SK-N-MC (cell line): ENCODE data around the gene IRF3.

Experiments used
- DNase-seq: peaks from one replicate; pipeline ENCODE4 v3.0.0-alpha.2; 2011; ENCODE audit warnings: low read depth, low spot score
- H3K27ac ChIP-seq: fragments of 200-600 bp; sonication (generic); 2 replicates; pipeline ENCODE4 v1.5.1; 2016; ENCODE audit warnings: mixed run types
- H3K36me3 ChIP-seq: fragments of 200-600 bp; sonication (generic); 2 replicates; pipeline ENCODE4 v1.6.1; 2017; ENCODE audit warnings: antibody characterized with exemption, low read length, mixed read lengths; ENCODE audit not compliant: insufficient read depth
- H3K4me3 ChIP-seq: fragments of 200-600 bp; sonication (generic); 2 replicates; pipeline ENCODE4 v1.5.1; 2016
- H3K9ac ChIP-seq: fragments of 200-600 bp; sonication (generic); 2 replicates; pipeline ENCODE4 v1.8.0; 2017; ENCODE audit warnings: mixed run types, mixed read lengths; ENCODE audit not compliant: insufficient read length
- H3K9me3 ChIP-seq: fragments of 200-600 bp; sonication (generic); 2 replicates; pipeline ENCODE4 v1.6.1; 2017; ENCODE audit warnings: low read depth, mild to moderate bottlenecking, antibody characterized with exemption, low read length, moderate library complexity, mixed read lengths
- EZH2 ChIP-seq: fragments of 200-600 bp; sonication (generic); IDR thresholded peaks from one replicate; pipeline ENCODE4 v1.6.1; 2017; ENCODE audit warnings: antibody characterized with exemption
- FOXP2 ChIP-seq: optimal IDR thresholded peaks from 2 replicates; pipeline ENCODE3; 2011; ENCODE audit warnings: mild to moderate bottlenecking, moderate library complexity; ENCODE audit not compliant: insufficient read depth; ENCODE audit errors: extremely low read length, control extremely low read depth
- POLR2AphosphoS5 ChIP-seq: IDR thresholded peaks from 2 replicates; pipeline ENCODE4 v1.6.1; 2012; ENCODE audit warnings: mild to moderate bottlenecking, low read depth, low read length, borderline replicate concordance

The IRF3 gene

GRCh38 chr19:49700563-49700962 is 34.9 kb upstream of the IRF3 start:
- DNase-seq: no peak
- Histone ChIP-seq H3K9ac (no peak overlapping the region), H3K36me3 (no peaks in the 10 kb centered on the region), H3K4me3 (no peak overlapping the region), H3K27ac (0 out of 2 replicates have a peak overlapping the region, but pooled peaks have one; percentile 8), H3K9me3 (no peaks in the 10 kb centered on the region)
- TF ChIP-seq EZH2 (no peak), FOXP2 (no peak), POLR2AphosphoS5 (no peak)

GRCh38 chr19:49699364-49699763 is 33.7 kb upstream of the IRF3 start:
- no peaks in the 10 kb centered on the region for H3K9me3 ChIP-seq
- TF ChIP-seq POLR2AphosphoS5: no peak
- TF ChIP-seq FOXP2: no peak
- TF ChIP-seq EZH2: no peak
- no peak for DNase-seq

GRCh38 chr19:49696865-49697264 is 31.2 kb upstream of the IRF3 start:
- no peak overlapping the region for H3K9ac ChIP-seq

More at GRCh38 chr19:49699364-49699763, 33.7 kb upstream of the IRF3 start:
- H3K9ac ChIP-seq: no peak overlapping the region
- H3K36me3 ChIP-seq: no peaks in the 10 kb centered on the region
- no peak overlapping the region for H3K27ac ChIP-seq
- no peak overlapping the region for H3K4me3 ChIP-seq

GRCh38 chr19:49696115-49696514 is 30.5 kb upstream of the IRF3 start:
- Histone ChIP-seq H3K27ac (no peak overlapping the region), H3K9me3 (no peaks in the 10 kb centered on the region), H3K36me3 (no peaks in the 10 kb centered on the region), H3K4me3 (no peak overlapping the region), H3K9ac (no peak overlapping the region)
- no peak for DNase-seq
- TF ChIP-seq FOXP2 (no peak), EZH2 (no peak), POLR2AphosphoS5 (no peak)

More at GRCh38 chr19:49696865-49697264, 31.2 kb upstream of the IRF3 start:
- no peak for DNase-seq
- H3K9me3 ChIP-seq: no peaks in the 10 kb centered on the region
- no peak overlapping the region for H3K4me3 ChIP-seq
- H3K36me3 ChIP-seq: no peaks in the 10 kb centered on the region
- no peak for TF ChIP-seq POLR2AphosphoS5
- no peak for TF ChIP-seq FOXP2
- TF ChIP-seq EZH2: no peak
- no peak overlapping the region for H3K27ac ChIP-seq

DNA sequence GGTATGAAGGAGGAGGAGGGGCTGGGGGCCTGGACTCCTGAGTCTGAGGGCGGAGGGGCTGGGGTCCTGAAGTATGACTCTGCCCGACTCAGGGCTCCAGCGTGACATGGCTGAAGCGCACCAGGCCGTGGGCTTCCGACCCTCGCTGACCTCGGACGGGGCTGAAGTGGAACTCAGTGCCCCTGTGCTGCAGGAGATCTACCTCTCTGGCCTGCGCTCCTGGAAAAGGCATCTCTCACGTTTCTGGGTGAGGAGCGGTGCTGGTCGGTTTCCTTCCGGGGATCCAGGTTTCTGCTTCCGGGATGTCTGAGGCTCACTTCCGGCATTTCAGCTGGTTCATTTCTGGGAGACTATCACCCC is 26.5 kb upstream of the IRF3 start:
- Histone ChIP-seq H3K36me3 (peaks cover under 1% of the 10 kb centered on the region; the same call in 1 of the 2 replicates), H3K9me3 (no peaks in the 10 kb centered on the region), H3K9ac (no peak overlapping the region), H3K4me3 (no peak overlapping the region), H3K27ac (no peak overlapping the region)
- DNase-seq: no peak
- TF ChIP-seq FOXP2 (no peak), POLR2AphosphoS5 (no peak), EZH2 (no peak)

GRCh38 chr19:49691243-49692146 is 25.8 kb upstream of the IRF3 start:
- TF ChIP-seq POLR2AphosphoS5 (no peak), EZH2 (no peak), FOXP2 (no peak)
- Histone ChIP-seq H3K9me3 (no peaks in the 10 kb centered on the region), H3K27ac (no peak overlapping the region), H3K9ac (peak overlapping the region; percentile 19), H3K4me3 (peak overlapping the region; percentile 74), H3K36me3 (peaks cover 5% of the 10 kb centered on the region; the same call in 1 of the 2 replicates)
- no peak for DNase-seq

DNA sequence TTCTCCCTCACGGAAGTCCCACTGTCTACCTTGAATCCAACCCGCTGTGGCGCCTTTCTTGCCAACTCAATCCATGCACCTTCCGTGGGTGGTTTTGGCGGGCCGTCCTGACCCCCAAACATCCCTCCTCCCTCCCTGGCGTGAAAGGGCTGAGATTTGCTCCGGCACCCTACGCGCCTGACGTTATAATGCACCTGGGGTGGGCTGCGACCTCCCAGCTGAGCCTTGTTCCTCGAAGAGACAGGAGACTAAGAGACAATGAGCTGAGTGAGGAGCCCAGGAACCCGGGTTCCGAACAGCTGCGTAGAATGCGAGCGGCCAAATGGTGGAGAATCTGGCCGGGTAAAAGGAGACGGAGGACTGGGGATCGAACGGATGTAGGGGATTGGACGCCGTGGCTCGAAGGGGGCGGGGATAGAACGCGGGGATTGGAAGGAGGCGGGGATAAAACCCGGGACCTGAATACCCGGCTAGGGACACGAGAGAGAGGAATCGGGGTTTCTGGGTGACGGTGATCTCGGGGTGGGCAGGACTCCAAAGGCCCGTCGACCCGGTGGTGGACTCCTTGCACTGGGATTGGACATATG is 25.1 kb upstream of the IRF3 start, which contains the start of gene CPT1C:
TSS of gene CPT1C (plus strand) at position 461 of the 587 bp plus-strand sequence. CDS start 1,137 bp downstream, outside the sequence.
- H3K9me3 ChIP-seq: no peaks in the 10 kb centered on the region
- peak within 1 kb of the TSS; percentile 19 for H3K9ac ChIP-seq
- TF ChIP-seq POLR2AphosphoS5 (peak; percentile 93), FOXP2 (no peak), EZH2 (no peak)
- H3K36me3 ChIP-seq: peaks cover 12% of the 10 kb centered on the region
- DNase-seq: no peak
- H3K27ac ChIP-seq: no peak within 1 kb of the TSS
- peak within 1 kb of the TSS; percentile 74 for H3K4me3 ChIP-seq

DNA sequence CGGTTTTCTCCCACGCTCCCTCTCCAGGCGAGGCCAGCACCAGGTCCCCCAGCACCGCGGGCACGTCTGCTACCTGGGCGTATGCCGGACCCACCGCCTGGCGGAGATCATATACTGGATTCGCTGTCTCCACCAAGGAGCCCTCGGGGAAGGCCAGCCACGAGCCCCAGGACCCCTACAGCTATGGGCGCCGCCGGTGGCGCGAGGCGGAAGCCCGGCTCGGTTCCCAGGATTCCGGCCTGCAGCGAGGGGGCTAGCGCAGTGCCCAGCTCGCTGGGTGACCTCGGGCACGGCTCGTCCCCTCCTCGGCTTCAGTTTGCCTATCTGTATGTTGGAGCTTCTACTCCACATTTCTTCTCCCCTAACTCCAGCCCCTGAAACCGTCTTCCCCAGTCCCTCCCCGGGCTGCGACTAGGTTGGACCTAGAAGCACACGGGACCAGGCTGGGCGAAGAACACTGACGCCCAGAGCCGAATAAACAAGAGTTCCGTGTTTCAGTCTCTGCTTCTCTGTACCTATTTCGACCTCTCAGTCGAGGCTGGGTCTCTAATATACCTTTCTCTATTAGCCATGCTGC is 24.5 kb upstream of the IRF3 start:
- Histone ChIP-seq H3K36me3 (peaks cover 17% of the 10 kb centered on the region), H3K27ac (no peak overlapping the region), H3K9me3 (no peaks in the 10 kb centered on the region), H3K4me3 (peak overlapping the region; percentile 74), H3K9ac (peak overlapping the region; percentile 19)
- TF ChIP-seq POLR2AphosphoS5: no peak
- no peak for TF ChIP-seq EZH2
- no peak for TF ChIP-seq FOXP2
- no peak for DNase-seq
